ENCODE results near the gene DLG4.

DLG4 gene

GRCh38 chr17:7222093-7222971, 2.7 kb upstream of the DLG4 start:
- no peak for TF ChIP-seq CTCF (IDR thresholded peaks at IDR 0.05; ENCODE audit: low read depth, low read length)
- no peak overlapping the region for H3K4me3 ChIP-seq (ENCODE audit: low read depth, low read length)

- H3K4me3 ChIP-seq (ENCODE audit: low read depth, low read length): no peak overlapping the region
- TF ChIP-seq CTCF (IDR thresholded peaks at IDR 0.05; ENCODE audit: low read depth, low read length): no peak
These were observed 1.8 kb upstream of the DLG4 start for GRCh38 chr17:7221278-7222092.

DNA sequence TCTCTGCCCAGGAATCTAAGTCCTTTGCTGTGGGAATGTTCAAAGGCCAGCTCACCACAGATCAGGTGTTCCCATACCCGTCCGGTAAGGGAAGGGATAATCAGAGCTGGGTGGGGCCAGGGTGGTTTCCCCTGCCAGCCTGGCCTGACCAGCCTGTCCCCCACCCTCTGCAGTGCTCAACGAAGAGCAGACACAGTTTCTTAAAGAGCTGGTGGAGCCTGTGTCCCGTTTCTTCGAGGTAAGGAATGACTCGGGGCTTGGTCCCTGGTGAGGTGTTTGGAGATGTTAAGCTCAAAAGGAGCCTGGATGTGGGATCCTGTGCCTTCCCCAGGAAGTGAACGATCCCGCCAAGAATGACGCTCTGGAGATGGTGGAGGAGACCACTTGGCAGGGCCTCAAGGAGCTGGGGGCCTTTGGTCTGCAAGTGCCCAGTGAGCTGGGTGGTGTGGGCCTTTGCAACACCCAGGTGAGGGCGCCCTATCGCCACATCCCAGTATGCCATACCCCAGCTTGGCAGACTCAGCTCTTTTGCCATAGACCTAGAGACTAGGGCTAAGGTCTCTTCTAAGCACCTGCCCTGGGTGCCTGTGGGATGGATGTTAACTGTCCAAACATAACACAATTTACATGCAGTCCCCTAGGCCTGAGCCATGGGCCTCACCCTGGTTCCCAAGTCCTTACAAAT, 1.1 kb upstream of the DLG4 start:
- H3K4me3 ChIP-seq (ENCODE audit: low read depth, low read length): peak overlapping the region; percentile 92
- TF ChIP-seq CTCF (IDR thresholded peaks at IDR 0.05; ENCODE audit: low read depth, low read length): peak; percentile 48

DNA sequence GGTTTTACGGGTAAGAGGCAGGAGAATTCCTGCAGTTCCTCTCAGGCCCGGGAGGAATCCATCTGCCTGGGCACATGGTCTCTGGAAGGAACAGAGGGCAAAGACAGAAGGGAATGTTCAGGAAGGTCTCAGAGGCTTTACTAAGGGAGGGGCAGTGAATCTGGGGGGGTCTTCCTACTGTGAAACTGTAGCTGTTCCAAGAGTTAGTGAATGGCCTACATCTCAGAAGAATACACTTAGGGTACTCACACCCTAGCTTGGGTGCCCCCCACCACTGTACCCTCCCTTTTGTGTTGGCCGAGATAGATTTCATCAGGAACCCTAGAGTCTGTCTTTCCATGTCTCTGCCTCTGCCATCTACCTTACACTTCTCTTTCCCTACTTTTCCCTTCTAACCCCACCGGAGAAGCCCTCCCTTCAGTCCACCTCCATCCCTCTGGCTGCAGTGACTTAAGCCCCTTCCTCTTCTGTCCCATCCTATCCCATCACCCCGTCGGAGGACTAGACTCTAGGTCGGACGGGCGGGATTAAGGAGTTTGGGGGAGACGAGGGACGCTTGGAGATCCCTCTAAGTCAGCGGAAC, 316 bp downstream of the DLG4 start:
- H3K4me3 ChIP-seq (ENCODE audit: low read depth, low read length): peak overlapping the region; percentile 92
- no peak for TF ChIP-seq CTCF (IDR thresholded peaks at IDR 0.05; ENCODE audit: low read depth, low read length)

GRCh38 chr17:7218758-7219157, 878 bp downstream of the DLG4 start:
- TF ChIP-seq CTCF (IDR thresholded peaks at IDR 0.05; ENCODE audit: low read depth, low read length): no peak

GRCh38 chr17:7218166-7218565, 1.5 kb downstream of the DLG4 start:
- H3K4me3 ChIP-seq (ENCODE audit: low read depth, low read length): peak overlapping the region; percentile 72
- TF ChIP-seq CTCF (IDR thresholded peaks at IDR 0.05; ENCODE audit: low read depth, low read length): no peak

More at GRCh38 chr17:7218758-7219157, 878 bp downstream of the DLG4 start:
- H3K4me3 ChIP-seq (ENCODE audit: low read depth, low read length): no peak overlapping the region

Data from WI38 (cell line).